Neural cell (in vitro differentiated cells): Measurements from ENCODE around the gene FSD2. TPM values are rescaled to one million over a fixed set of nuclear protein-coding genes. Genes with fewer than 3 reads are reported as not detected.

Experiments
- H2AFZ ChIP-seq: fragments of 200-600, 300-800 bp; sonication (generic), shearing (Covaris generic); 2 replicates; pipeline ENCODE4 v1.6.0; 2014; ENCODE audit warnings: low read depth, mild to moderate bottlenecking, antibody characterized with exemption, low read length, moderate library complexity
- H3F3A ChIP-seq: fragments of 200-600 bp; shearing (Covaris generic); 2 replicates; pipeline ENCODE4 v1.6.1; 2016; ENCODE audit warnings: mild to moderate bottlenecking, moderate library complexity, mixed read lengths, antibody characterized with exemption, low read length; ENCODE audit not compliant: insufficient read depth, poor library complexity, severe bottlenecking
- H3K27ac ChIP-seq: fragments of 200-600, 300-800 bp; sonication (generic), shearing (Covaris generic); 2 replicates; pipeline ENCODE4 v1.5.1; 2014; ENCODE audit warnings: mild to moderate bottlenecking, low read length, moderate library complexity
- H3K27me3 ChIP-seq: fragments of 300-800, 200-600 bp; sonication (generic), shearing (Covaris generic); 2 replicates; pipeline ENCODE4 v1.6.0; 2014; ENCODE audit warnings: mild to moderate bottlenecking, low read depth, low read length, moderate library complexity; ENCODE audit not compliant: insufficient read depth
- H3K36me3 ChIP-seq: fragments of 300-800, 200-600 bp; sonication (generic), shearing (Covaris generic); 2 replicates; pipeline ENCODE4 v1.5.1; 2014; ENCODE audit warnings: mild to moderate bottlenecking, antibody characterized with exemption, low read length, moderate library complexity; ENCODE audit not compliant: insufficient read depth
- H3K4me2 ChIP-seq: fragments of 300-800, 200-600 bp; sonication (generic), shearing (Covaris generic); 2 replicates; pipeline ENCODE4 v1.6.0; 2014; ENCODE audit warnings: mild to moderate bottlenecking, low read length
- H3K4me3 ChIP-seq: fragments of 300-800, 200-600 bp; sonication (generic), shearing (Covaris generic); 2 replicates; pipeline ENCODE4 v1.5.1; 2014; ENCODE audit warnings: mild to moderate bottlenecking, low read length, moderate library complexity
- H3K79me2 ChIP-seq: fragments of 200-600 bp; shearing (Covaris generic); replicated peaks from 2 replicates; pipeline ENCODE4 v1.6.0; 2014; ENCODE audit warnings: mild to moderate bottlenecking, low read length, moderate library complexity; ENCODE audit not compliant: insufficient read depth
- H3K9ac ChIP-seq: fragments of 300-800, 200-600 bp; sonication (generic), shearing (Covaris generic); 2 replicates; pipeline ENCODE4 v1.6.1; 2016; ENCODE audit warnings: mild to moderate bottlenecking, low read length, mixed read lengths
- H3K9me2 ChIP-seq: fragments of 200-600 bp; shearing (Covaris generic); 2 replicates; pipeline ENCODE4 v1.6.1; 2016; ENCODE audit warnings: mild to moderate bottlenecking, low read length, mixed read lengths; ENCODE audit not compliant: insufficient read depth
- H3K9me3 ChIP-seq: fragments of 200-600, 300-800 bp; sonication (generic), shearing (Covaris generic); 2 replicates; pipeline ENCODE4 v1.6.1; 2016; ENCODE audit warnings: mild to moderate bottlenecking, mixed run types, low read length, moderate library complexity, mixed read lengths
- H4K20me1 ChIP-seq: fragments of 200-600 bp; shearing (Covaris generic); 2 replicates; pipeline ENCODE4 v1.6.1; 2016; ENCODE audit warnings: mild to moderate bottlenecking, mixed run types; ENCODE audit not compliant: insufficient read depth
- CTCF ChIP-seq: fragments of 450-650 bp; IDR thresholded peaks from 2 replicates; pipeline ENCODE4 v1.5.1; 2014; ENCODE audit warnings: antibody characterized with exemption, mild to moderate bottlenecking, moderate library complexity; ENCODE audit not compliant: poor library complexity, severe bottlenecking
- EP300 ChIP-seq: fragments of 450-650 bp; conservative IDR thresholded peaks from 2 replicates; pipeline ENCODE4 v1.6.1; 2014; ENCODE audit warnings: antibody characterized with exemption, mild to moderate bottlenecking, moderate library complexity; ENCODE audit not compliant: poor library complexity, severe bottlenecking
- EZH2 ChIP-seq: fragments of 200-600, 300-800 bp; shearing (Covaris generic), sonication (generic); IDR thresholded peaks from 2 replicates; pipeline ENCODE4 v1.6.1; 2014; ENCODE audit warnings: antibody characterized with exemption, low read length, borderline replicate concordance, mild to moderate bottlenecking; ENCODE audit not compliant: insufficient read depth, poor library complexity, severe bottlenecking
- MXI1 ChIP-seq: fragments of 450-650 bp; conservative IDR thresholded peaks from 2 replicates; pipeline ENCODE4 v1.6.1; 2014; ENCODE audit warnings: antibody characterized with exemption, mild to moderate bottlenecking; ENCODE audit not compliant: poor library complexity, severe bottlenecking
- POLR2AphosphoS5 ChIP-seq: IDR thresholded peaks from 2 replicates; pipeline ENCODE4 v1.6.1; 2012
- RAD21 ChIP-seq: fragments of 450-650 bp; conservative IDR thresholded peaks from 2 replicates; pipeline ENCODE4 v1.6.1; 2014; ENCODE audit warnings: antibody characterized with exemption, mild to moderate bottlenecking, moderate library complexity
- REST ChIP-seq: IDR thresholded peaks from 2 replicates; pipeline ENCODE4 v1.6.1; 2012; ENCODE audit warnings: borderline replicate concordance
- SMC3 ChIP-seq: fragments of 450-650 bp; conservative IDR thresholded peaks from 2 replicates; pipeline ENCODE4 v1.6.1; 2014; ENCODE audit warnings: antibody characterized with exemption, mild to moderate bottlenecking, moderate library complexity; ENCODE audit not compliant: poor library complexity
- TAF1 ChIP-seq: IDR thresholded peaks from 2 replicates; pipeline ENCODE4 v1.6.1; 2012; ENCODE audit warnings: low read depth
- polyA plus RNA-seq: library from polyadenylated mRNA; depleted of rRNA; stranded (reverse); fragments of >200 nt; gene quantifications from 2 replicates; pipeline ENCODE4 v1.2.3, GENCODE V29; 2014

FSD2 gene
- polyA plus RNA-seq, 1 donor from 2014 or later, result not detected

GRCh38 chr15:82781349-82781748 is 24.5 kb downstream of the FSD2 start:
- no peak overlapping the region for H3K4me3 ChIP-seq
- H4K20me1 ChIP-seq, result no peaks in the 10 kb centered on the region
- no peaks in the 10 kb centered on the region for H3K27me3 ChIP-seq
- H3K9me2 ChIP-seq, result no peaks in the 10 kb centered on the region
- H3K27ac ChIP-seq, result no peak overlapping the region
- no peak overlapping the region for H2AFZ ChIP-seq
- H3K9me3 ChIP-seq, result no peaks in the 10 kb centered on the region
- no peaks in the 10 kb centered on the region for H3K36me3 ChIP-seq
- no peaks in the 10 kb centered on the region for H3K79me2 ChIP-seq
- no peaks in the 10 kb centered on the region for H3F3A ChIP-seq
- no peak overlapping the region for H3K9ac ChIP-seq
- TF ChIP-seq TAF1, result no peak
- no peak for TF ChIP-seq EZH2
- no peak for TF ChIP-seq RAD21
- TF ChIP-seq POLR2AphosphoS5, result no peak
- no peak for TF ChIP-seq MXI1
- TF ChIP-seq EP300, result no peak
- TF ChIP-seq CTCF, result no peak
- TF ChIP-seq REST, result no peak
- TF ChIP-seq SMC3, result no peak
- no peak overlapping the region for H3K4me2 ChIP-seq

- H3K27ac ChIP-seq, result no peak overlapping the region
- no peaks in the 10 kb centered on the region for H3K79me2 ChIP-seq
- no peak overlapping the region for H3K4me2 ChIP-seq
- no peaks in the 10 kb centered on the region for H3K27me3 ChIP-seq
- H3K36me3 ChIP-seq, result no peaks in the 10 kb centered on the region
- H3K9ac ChIP-seq, result no peak overlapping the region
- no peak for TF ChIP-seq TAF1
- TF ChIP-seq EP300, result no peak
- TF ChIP-seq RAD21, result no peak
- no peak for TF ChIP-seq REST
- TF ChIP-seq SMC3, result no peak
- TF ChIP-seq EZH2, result no peak
- TF ChIP-seq MXI1, result no peak
- TF ChIP-seq POLR2AphosphoS5, result no peak
- no peak for TF ChIP-seq CTCF
- H3F3A ChIP-seq, result no peaks in the 10 kb centered on the region
- H3K9me2 ChIP-seq, result no peaks in the 10 kb centered on the region
- H3K4me3 ChIP-seq, result no peak overlapping the region
- no peaks in the 10 kb centered on the region for H4K20me1 ChIP-seq
- H2AFZ ChIP-seq, result no peak overlapping the region
- no peaks in the 10 kb centered on the region for H3K9me3 ChIP-seq
These were observed 27.1 kb downstream of the FSD2 start for GRCh38 chr15:82778755-82779154.
